Cardiac muscle cell (in vitro differentiated cells and primary cell): ENCODE results near the gene XXYLT1. TPM values are rescaled to one million over a fixed set of nuclear protein-coding genes. Genes with fewer than 3 reads are reported as not detected.
A peak's percentile ranks its signal among the peaks of the same experiment; 100 is the strongest.
"Not testable (repeated sequence)": the region's sequence is repeated elsewhere in the genome, so short reads cannot be mapped to it uniquely, and the experiment has no call there.

Experiments used
- DNase-seq, 2 donors: peaks; one replicate each; pipeline versions ENCODE4 v3.0.0 to v3.0.0-alpha.2; 2010 to 2017; ENCODE audit warnings: low read depth in 1 of 2, low spot score in 1 of 2
- H3K27ac ChIP-seq: fragments of 200-600 bp; sonication (generic); 2 replicates; pipeline ENCODE4 v1.5.1; 2016
- H3K27me3 ChIP-seq: fragments of 200-600 bp; sonication (generic); 2 replicates; pipeline ENCODE4 v1.6.0; 2016; ENCODE audit warnings: control low read depth
- H3K36me3 ChIP-seq: fragments of 200-600 bp; sonication (generic); 2 replicates; pipeline ENCODE4 v1.5.1; 2016; ENCODE audit warnings: control low read depth
- H3K4me1 ChIP-seq: fragments of 200-600 bp; sonication (generic); 2 replicates; pipeline ENCODE4 v1.8.1; 2017; ENCODE audit warnings: low read depth, mild to moderate bottlenecking, mixed run types
- H3K4me3 ChIP-seq: fragments of 200-600 bp; sonication (generic); 2 replicates; pipeline ENCODE4 v1.5.1; 2016; ENCODE audit warnings: mild to moderate bottlenecking
- H3K9me3 ChIP-seq: fragments of 200-600 bp; sonication (generic); 2 replicates; pipeline ENCODE4 v1.5.1; 2017; ENCODE audit warnings: low read depth, mild to moderate bottlenecking, control low read depth
- polyA plus RNA-seq: library from polyadenylated mRNA; unstranded; fragments of >200 nt; fragmentation: Nextera tagmentation; extraction: Ambion mirVana; gene quantifications from 2 replicates; pipeline ENCODE4 v1.2.1, GENCODE V29; 2016
- total RNA-seq: library from RNA; depleted of rRNA; stranded (reverse); fragments of >200 nt; gene quantifications from 2 replicates; pipeline ENCODE4 v1.2.3, GENCODE V29; 2016
- TF ChIP-seq, protein P1 (sequence below): IDR thresholded peaks from 2 replicates; pipeline ENCODE4 v1.5.1; 2012; ENCODE audit warnings: low read depth, mild to moderate bottlenecking, low read length

The XXYLT1 gene
- total and polyA plus RNA-seq, 2 experiments from 2014 or later: 52.5 to 62.2 TPM

DNA sequence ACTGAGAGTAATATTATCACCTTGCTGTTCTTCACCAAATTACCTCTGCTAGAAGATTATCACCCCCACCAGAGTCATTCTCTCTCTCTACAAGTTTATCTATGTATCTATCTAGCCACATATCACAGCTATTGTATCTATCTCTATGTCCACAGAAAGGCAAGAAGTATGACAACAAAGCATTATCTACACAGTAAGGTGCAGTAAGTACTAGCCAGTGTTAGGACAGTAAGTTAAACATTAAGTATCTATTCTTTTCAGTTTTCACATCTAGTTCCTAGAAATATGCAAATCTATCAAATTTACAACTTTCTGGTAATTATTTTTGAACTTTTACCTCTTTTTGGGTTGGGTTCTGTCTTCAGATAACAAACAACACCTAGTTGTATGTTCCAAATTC, 26.5 kb upstream of the XXYLT1 start:
- TF ChIP-seq, protein P1, sequence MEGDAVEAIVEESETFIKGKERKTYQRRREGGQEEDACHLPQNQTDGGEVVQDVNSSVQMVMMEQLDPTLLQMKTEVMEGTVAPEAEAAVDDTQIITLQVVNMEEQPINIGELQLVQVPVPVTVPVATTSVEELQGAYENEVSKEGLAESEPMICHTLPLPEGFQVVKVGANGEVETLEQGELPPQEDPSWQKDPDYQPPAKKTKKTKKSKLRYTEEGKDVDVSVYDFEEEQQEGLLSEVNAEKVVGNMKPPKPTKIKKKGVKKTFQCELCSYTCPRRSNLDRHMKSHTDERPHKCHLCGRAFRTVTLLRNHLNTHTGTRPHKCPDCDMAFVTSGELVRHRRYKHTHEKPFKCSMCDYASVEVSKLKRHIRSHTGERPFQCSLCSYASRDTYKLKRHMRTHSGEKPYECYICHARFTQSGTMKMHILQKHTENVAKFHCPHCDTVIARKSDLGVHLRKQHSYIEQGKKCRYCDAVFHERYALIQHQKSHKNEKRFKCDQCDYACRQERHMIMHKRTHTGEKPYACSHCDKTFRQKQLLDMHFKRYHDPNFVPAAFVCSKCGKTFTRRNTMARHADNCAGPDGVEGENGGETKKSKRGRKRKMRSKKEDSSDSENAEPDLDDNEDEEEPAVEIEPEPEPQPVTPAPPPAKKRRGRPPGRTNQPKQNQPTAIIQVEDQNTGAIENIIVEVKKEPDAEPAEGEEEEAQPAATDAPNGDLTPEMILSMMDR: no peak
- no peaks in the 10 kb centered on the region for H3K4me1 ChIP-seq

DNA sequence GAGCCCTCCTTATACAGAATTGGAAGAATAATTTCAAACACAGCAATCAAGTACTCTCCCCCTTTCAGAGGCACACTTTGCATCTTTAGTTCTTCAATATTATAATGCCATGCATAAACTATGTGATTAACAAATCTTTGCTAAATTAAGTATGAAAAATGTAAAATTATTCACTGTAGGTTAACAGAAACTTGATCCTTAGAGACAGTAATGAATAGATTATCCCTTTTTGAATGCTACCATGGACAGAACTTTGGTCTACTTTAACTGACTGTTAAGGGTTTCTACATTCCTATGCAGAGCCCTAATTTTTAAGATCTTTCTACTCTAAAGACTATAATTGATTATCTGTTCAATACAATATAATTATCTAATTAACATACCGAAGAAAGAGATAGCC, 25.7 kb upstream of the XXYLT1 start:
- no peaks in the 10 kb centered on the region for H3K9me3 ChIP-seq
- no peak for DNase-seq
- peaks cover 19% of the 10 kb centered on the region for H3K36me3 ChIP-seq
- TF ChIP-seq, protein P1: no peak
- peaks cover 4% of the 10 kb centered on the region for H3K4me1 ChIP-seq
- H3K4me3 ChIP-seq: no peak overlapping the region
- H3K27me3 ChIP-seq: no peaks in the 10 kb centered on the region
- no peak overlapping the region for H3K27ac ChIP-seq

More for the DNA sequence above, 26.5 kb upstream of the XXYLT1 start:
- H3K4me3 ChIP-seq: no peak overlapping the region
- H3K27me3 ChIP-seq: no peaks in the 10 kb centered on the region
- no peak for DNase-seq
- no peaks in the 10 kb centered on the region for H3K9me3 ChIP-seq
- no peak overlapping the region for H3K27ac ChIP-seq
- H3K36me3 ChIP-seq: peaks cover 20% of the 10 kb centered on the region

DNA sequence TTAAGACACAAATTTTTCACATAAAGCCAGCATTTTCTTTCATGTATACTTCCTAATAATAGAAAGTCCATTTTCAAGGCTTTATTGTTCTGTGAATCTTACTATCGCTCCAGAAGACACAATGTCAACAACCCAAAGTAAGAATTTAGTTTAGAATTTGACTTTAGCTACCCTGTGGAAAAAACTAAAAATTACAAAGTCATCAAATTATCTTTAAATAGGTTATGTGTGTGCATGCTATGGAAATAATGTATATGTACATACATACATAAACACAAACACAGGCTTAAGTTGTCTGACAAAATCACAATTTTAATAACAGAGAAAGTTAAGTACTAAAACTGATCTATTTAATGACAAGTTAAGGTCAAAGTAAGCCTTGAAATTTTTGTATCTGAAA, 20.2 kb upstream of the XXYLT1 start:
- no peak for DNase-seq
- TF ChIP-seq, protein P1: no peak
- peaks cover 15% of the 10 kb centered on the region for H3K4me1 ChIP-seq
- H3K27ac ChIP-seq: no peak overlapping the region
- no peaks in the 10 kb centered on the region for H3K9me3 ChIP-seq
- H3K36me3 ChIP-seq: peaks cover 17% of the 10 kb centered on the region
- H3K27me3 ChIP-seq: no peaks in the 10 kb centered on the region
- H3K4me3 ChIP-seq: no peak overlapping the region

DNA sequence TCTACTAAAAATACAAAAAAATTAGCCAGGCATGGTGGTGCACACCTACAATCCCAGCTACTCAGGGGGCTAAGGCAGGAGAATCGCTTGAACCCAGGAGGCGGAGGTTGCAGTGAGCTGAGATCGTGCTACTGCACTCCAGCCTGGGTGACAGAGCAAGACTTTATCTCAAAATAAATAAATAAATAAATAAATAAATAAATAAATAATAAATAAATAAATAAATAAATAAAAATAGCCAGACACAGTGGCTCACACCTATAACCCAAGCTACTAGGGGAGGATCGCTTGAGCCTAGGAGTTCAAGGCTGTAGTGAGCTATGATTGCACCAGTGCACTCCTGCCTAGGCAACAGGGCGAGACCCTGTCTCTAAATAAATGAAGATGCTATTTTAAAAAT, 19.7 kb upstream of the XXYLT1 start:
- H3K4me3 ChIP-seq, H3K27me3 ChIP-seq, DNase-seq, H3K9me3 ChIP-seq, H3K27ac ChIP-seq: not testable (repeated sequence)
- Histone ChIP-seq H3K36me3 (peaks cover 17% of the 10 kb centered on the region), H3K4me1 (peaks cover 19% of the 10 kb centered on the region)

DNA sequence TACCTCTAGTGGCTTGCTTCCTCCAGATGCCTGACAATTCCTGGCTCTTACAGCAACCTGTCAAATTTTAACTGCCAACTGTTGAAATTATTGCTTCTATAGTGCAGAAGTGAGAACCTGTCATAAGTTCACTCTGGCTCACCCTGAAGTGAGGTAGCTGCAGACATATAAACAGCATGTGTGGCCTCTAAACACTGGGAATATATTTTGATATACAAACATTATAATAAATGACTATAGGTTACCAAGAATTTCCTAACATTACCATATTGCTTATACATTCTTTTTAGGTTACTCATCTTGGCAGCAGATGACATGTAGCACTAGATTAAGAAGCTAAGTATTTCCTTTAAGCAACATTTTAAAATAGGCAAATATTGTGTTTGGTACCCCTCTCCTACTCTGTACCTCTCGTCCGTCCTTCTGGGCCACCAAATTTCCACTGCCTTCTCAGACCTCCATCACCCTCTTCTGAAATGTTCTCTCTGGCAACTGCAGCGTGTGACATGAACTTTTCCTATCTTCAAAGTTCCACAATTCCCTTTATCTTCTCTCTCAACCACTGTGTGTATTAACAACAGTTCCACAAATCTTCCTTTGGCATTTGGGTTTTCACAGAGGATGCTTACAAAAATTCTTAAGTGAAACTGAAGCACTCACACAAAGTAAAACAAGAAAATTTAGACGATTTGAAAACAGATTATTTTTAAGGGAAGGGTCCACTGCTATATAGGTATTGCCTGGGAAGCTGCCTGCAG, 15.3 kb upstream of the XXYLT1 start:
- H3K27ac ChIP-seq: no peak overlapping the region
- H3K27me3 ChIP-seq: no peaks in the 10 kb centered on the region

DNA sequence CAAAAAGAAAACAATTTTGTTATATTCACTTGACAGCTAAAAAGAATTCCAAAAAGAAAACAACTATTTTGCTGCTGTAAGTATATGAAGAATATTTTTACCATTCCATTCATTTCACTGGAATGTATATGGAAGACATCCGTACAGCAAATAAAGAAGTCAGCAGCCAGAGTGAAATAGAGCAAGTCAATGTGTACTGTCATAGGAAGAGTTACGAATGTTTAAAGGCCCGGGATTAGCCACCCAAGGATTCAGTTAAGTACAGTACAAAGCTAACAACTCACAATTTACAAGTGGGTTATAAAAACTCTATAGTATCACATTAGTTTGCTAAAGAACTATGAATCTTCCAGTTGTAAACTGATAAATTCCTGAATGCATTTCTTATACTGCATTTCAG, 14.4 kb upstream of the XXYLT1 start:
- TF ChIP-seq, protein P1: no peak
- Histone ChIP-seq H3K9me3 (no peaks in the 10 kb centered on the region), H3K27ac (no peak overlapping the region), H3K4me3 (no peak overlapping the region), H3K36me3 (peaks cover 7% of the 10 kb centered on the region), H3K27me3 (no peaks in the 10 kb centered on the region), H3K4me1 (peaks cover 31% of the 10 kb centered on the region)
- DNase-seq: no peak

More for the DNA sequence above, 15.3 kb upstream of the XXYLT1 start:
- H3K4me3 ChIP-seq: no peak overlapping the region
- DNase-seq: peak in 1 of 2 donors; percentile 61
- H3K4me1 ChIP-seq: peaks cover 31% of the 10 kb centered on the region
- no peaks in the 10 kb centered on the region for H3K9me3 ChIP-seq
- TF ChIP-seq, protein P1: no peak
- H3K36me3 ChIP-seq: peaks cover 7% of the 10 kb centered on the region
